Glutamatergic neuron (in vitro differentiated cells): ENCODE results near the gene RAB31. TPM values are rescaled to one million over a fixed set of nuclear protein-coding genes. Genes with fewer than 3 reads are reported as not detected.

Experiments used
- DNase-seq: peaks from one replicate; pipeline ENCODE4 v3.0.0; 2022
- H3K27ac Mint-ChIP-seq: one replicate; pipeline ENCODE4 v1.8.0; 2020; ENCODE audit warnings: mild to moderate bottlenecking, mixed read lengths, inconsistent platforms; ENCODE audit not compliant: unreplicated experiment
- H3K27me3 Mint-ChIP-seq: one replicate; pipeline ENCODE4 v1.8.0; 2020; ENCODE audit warnings: mild to moderate bottlenecking, moderate library complexity, mixed read lengths, inconsistent platforms; ENCODE audit not compliant: unreplicated experiment
- H3K36me3 Mint-ChIP-seq: one replicate; pipeline ENCODE4 v1.8.0; 2020; ENCODE audit warnings: mild to moderate bottlenecking, mixed read lengths, inconsistent platforms; ENCODE audit not compliant: unreplicated experiment
- H3K4me1 Mint-ChIP-seq: one replicate; pipeline ENCODE4 v1.8.0; 2020; ENCODE audit warnings: mild to moderate bottlenecking, low read depth, mixed read lengths, inconsistent platforms; ENCODE audit not compliant: unreplicated experiment
- H3K4me3 Mint-ChIP-seq: one replicate; pipeline ENCODE4 v1.8.0; 2020; ENCODE audit warnings: mild to moderate bottlenecking, mixed read lengths, inconsistent platforms; ENCODE audit not compliant: unreplicated experiment
- H3K9me3 Mint-ChIP-seq: one replicate; pipeline ENCODE4 v1.8.0; 2020; ENCODE audit warnings: mild to moderate bottlenecking, moderate library complexity, mixed read lengths, inconsistent platforms; ENCODE audit not compliant: unreplicated experiment
- CTCF ChIP-seq: fragments of 200-600 bp; sonication (generic); IDR thresholded peaks from one replicate; pipeline ENCODE4 v1.5.0; 2021; ENCODE audit not compliant: partially characterized antibody, unreplicated experiment
- total RNA-seq: library from RNA; stranded (reverse); fragmentation: NEBNext Ultra II Directional; extraction: Animal tissue kit (Norgen Biotek cat#: 25700); gene quantifications from one replicate; pipeline ENCODE4 v1.2.1, GENCODE V29; 2021; ENCODE audit not compliant: unreplicated experiment

Gene RAB31
- total RNA-seq, 1 donor from 2014 or later: 4.1 TPM

GRCh38 chr18:9876212-9876866 lies 168.2 kb downstream of the RAB31 start:
- Mint-ChIP-seq H3K4me1 (no peaks in the 10 kb centered on the region), H3K4me3 (no peak overlapping the region), H3K9me3 (peaks cover 2% of the 10 kb centered on the region), H3K27me3 (peaks cover under 1% of the 10 kb centered on the region), H3K36me3 (no peaks in the 10 kb centered on the region), H3K27ac (no peak overlapping the region)
- no peak for DNase-seq
- TF ChIP-seq CTCF: no peak

GRCh38 chr18:9876867-9877654 lies 169.0 kb downstream of the RAB31 start:
- no peaks in the 10 kb centered on the region for H3K36me3 Mint-ChIP-seq
- peaks cover 2% of the 10 kb centered on the region for H3K9me3 Mint-ChIP-seq
- no peak overlapping the region for H3K4me3 Mint-ChIP-seq
- H3K4me1 Mint-ChIP-seq: no peaks in the 10 kb centered on the region
- H3K27ac Mint-ChIP-seq: no peak overlapping the region
- no peak for TF ChIP-seq CTCF
- H3K27me3 Mint-ChIP-seq: no peaks in the 10 kb centered on the region
- DNase-seq: no peak

GRCh38 chr18:9877655-9878014 lies 169.5 kb downstream of the RAB31 start:
- no peak overlapping the region for H3K4me3 Mint-ChIP-seq
- TF ChIP-seq CTCF: no peak
- H3K36me3 Mint-ChIP-seq: no peaks in the 10 kb centered on the region
- no peaks in the 10 kb centered on the region for H3K4me1 Mint-ChIP-seq
- DNase-seq: no peak
- no peaks in the 10 kb centered on the region for H3K27me3 Mint-ChIP-seq
- H3K27ac Mint-ChIP-seq: no peak overlapping the region
- H3K9me3 Mint-ChIP-seq: peaks cover 2% of the 10 kb centered on the region

GRCh38 chr18:9878095-9878494 lies 170.0 kb downstream of the RAB31 start:
- H3K9me3 Mint-ChIP-seq: peaks cover 2% of the 10 kb centered on the region

More at GRCh38 chr18:9878095-9878494, 170.0 kb downstream of the RAB31 start:
- Mint-ChIP-seq H3K27me3 (no peaks in the 10 kb centered on the region), H3K27ac (no peak overlapping the region), H3K4me3 (no peak overlapping the region), H3K36me3 (no peaks in the 10 kb centered on the region), H3K4me1 (no peaks in the 10 kb centered on the region)
- no peak for DNase-seq
- no peak for TF ChIP-seq CTCF
